NCI-H2227 treated with DMSO at 0.1 percent for 48 hours (cell line): ENCODE data around the gene ZC3HAV1L.
"Not testable (repeated sequence)": the region's sequence is repeated elsewhere in the genome, so short reads cannot be mapped to it uniquely, and the experiment has no call there.

ENCODE experiments used
- DNase-seq: peaks from one replicate; lab custom pipeline; 2025; lab: John Stamatoyannopoulos, UW

ZC3HAV1L gene, protein sequence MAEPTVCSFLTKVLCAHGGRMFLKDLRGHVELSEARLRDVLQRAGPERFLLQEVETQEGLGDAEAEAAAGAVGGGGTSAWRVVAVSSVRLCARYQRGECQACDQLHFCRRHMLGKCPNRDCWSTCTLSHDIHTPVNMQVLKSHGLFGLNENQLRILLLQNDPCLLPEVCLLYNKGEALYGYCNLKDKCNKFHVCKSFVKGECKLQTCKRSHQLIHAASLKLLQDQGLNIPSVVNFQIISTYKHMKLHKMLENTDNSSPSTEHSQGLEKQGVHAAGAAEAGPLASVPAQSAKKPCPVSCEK

DNA sequence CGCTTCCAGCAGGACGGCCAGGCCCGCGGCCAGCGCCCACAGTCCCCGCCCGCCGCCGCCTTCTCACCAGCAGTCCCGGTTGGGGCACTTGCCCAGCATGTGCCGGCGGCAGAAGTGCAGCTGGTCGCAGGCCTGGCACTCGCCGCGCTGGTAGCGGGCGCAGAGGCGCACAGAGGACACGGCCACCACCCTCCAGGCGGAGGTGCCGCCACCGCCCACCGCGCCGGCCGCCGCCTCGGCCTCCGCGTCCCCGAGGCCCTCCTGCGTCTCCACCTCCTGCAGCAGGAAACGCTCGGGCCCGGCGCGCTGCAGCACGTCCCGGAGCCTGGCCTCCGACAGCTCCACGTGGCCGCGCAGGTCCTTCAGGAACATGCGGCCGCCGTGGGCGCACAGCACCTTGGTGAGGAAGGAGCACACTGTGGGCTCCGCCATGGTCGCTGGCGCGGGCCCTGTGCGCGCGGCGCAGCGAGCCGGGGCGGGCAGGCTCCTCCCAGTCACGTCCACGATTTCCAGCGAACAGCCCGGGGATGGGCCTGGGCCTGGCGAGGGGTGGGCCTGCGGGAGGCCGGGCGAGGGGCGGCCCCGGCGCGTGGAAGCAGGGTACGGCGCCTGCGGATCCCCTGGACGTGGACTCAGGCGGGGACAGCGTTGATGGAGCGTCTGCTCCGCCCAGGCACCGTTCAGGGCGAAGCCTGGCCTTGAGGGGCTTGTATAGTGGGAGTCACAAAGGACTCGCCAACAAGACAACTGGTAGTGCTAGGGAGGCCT is at the start of gene ZC3HAV1L:
ZC3HAV1L (minus strand) TSS at position 457 of the 768 bp plus-strand sequence; CDS start at position 432, 25 bp downstream.
- DNase-seq: peak; percentile 89

DNA sequence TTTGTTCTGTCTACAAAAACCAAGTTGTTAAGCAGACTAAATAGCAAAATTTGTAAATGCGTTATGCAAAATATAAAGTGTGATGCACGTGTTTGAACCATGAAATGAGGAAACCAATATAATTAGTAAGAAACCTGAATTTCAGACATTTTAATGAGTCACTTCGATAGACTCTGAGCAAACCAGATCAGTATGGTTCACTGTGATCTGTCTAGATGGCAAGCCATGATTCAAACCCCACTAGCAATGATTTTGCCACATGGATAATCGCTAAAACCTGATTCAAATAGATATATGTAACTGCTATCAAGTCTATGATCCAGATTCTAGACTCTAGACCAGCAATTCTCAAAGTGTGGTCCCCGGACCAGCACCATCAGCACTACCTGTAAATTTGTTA is 48.9 kb upstream of the ZC3HAV1L start:
- no peak for DNase-seq

DNA sequence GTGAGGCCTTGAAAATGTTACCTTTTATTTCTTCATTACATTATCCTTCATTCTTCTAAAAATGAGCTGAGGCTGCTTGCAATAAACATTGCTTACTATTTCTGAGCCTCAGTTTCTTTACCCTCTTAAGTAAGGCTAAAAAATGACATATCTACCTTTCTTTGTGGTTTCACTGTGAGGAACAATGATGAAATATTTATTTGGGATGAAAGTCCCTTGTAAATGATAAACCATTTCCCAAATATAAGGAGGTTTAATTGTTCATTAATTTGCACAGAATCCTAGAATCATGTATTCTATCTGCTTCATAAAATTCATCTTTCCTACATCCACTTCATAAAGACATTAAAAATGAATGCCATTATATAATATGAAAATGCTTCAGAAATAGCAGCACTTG is 45.7 kb upstream of the ZC3HAV1L start:
- no peak for DNase-seq

DNA sequence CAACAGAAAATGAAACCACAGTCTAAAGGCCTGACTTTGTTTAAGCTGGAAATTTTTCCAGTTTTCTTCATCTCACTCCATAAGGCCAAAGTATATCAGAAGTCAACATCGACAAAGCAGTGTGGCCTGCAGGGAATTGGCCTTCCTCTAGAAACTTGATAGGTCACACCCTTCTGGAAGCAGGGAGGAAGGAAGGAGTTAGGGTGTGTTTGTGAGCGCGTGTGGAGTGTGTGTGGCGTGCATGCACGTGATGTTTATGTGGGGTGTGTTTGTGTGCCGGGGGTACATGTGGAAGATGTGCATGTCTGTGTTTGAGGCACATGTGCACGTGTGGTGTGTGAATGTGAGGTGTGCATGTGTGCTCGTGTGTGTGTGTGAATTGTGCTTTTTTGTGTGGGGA is 45.1 kb upstream of the ZC3HAV1L start:
- DNase-seq: no peak

DNA sequence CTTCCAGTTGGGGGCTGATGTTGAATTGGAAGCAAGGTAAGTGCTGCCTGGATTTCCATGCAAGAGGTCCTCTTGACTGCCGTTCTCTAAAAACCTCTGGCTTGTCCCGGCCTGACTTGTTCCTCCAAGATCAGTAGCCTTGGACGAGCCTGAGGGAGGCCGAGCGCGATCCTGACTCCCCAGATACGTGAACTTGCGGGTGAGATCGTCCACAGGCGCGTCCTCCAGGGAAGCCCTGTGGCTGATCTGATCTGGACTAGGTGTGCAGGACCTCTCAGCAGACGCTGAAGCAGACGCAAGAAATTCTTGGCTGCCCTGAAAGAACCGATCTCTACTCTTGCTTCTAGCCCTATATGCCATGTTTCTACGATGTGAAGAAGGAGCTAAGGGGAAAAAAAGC is 44.0 kb upstream of the ZC3HAV1L start:
- no peak for DNase-seq

DNA sequence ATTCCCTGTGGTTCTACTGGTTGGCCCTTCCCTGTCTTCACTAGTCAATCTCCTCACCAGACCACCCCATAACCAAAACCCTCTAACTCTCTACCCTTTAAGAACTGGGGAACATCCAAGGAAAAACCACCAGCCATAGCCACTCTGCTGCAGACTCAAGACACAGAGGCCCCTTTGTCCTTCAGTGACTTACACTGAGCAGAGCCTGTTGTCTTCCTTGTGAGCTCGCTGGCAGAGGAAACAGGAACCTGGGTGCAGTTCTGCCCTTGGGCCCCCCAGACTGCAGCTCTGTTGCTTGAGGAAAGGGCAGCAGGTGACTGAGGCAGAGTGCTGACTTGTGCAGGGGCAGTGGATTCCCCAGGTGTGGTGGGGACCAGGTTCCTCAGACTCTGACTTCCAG is 43.1 kb upstream of the ZC3HAV1L start:
- no peak for DNase-seq

DNA sequence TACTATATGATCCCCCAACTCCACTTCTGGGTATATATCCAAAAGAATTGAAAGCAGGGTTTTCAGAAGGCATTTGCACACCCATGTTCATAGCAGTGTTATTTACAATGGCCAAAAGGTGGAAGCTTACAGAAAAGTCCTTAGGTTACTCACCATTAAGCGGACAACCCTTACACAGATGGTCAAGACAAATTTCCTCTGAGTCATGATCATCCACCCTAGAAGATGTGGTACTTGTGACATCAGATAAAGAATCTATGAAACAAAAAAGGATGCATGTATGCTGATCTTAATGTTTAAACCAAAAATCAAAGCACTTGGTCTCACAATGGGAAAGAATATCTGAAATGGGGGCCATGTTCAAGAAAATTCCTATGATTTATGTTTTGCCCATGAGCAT is 42.6 kb upstream of the ZC3HAV1L start:
- no peak for DNase-seq

DNA sequence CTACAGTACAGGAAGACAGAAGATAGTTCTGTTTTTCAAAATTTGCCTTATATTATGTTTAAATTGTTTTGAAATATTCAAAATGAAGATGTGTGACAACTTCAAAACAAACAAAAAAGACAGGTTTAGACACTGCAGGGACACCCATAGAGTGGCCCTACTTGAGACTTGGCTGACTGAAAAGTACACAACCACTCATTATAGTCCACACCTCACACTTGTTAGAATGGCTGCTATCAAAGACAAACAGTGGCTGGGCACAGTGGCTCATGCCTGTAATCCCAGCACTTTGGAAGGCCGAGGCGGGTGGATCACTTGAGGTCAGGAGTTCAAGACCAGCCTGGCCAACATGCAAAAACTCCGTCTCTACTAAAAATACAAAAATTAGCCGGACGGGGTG is 41.9 kb upstream of the ZC3HAV1L start:
- not testable (repeated sequence) for DNase-seq

DNA sequence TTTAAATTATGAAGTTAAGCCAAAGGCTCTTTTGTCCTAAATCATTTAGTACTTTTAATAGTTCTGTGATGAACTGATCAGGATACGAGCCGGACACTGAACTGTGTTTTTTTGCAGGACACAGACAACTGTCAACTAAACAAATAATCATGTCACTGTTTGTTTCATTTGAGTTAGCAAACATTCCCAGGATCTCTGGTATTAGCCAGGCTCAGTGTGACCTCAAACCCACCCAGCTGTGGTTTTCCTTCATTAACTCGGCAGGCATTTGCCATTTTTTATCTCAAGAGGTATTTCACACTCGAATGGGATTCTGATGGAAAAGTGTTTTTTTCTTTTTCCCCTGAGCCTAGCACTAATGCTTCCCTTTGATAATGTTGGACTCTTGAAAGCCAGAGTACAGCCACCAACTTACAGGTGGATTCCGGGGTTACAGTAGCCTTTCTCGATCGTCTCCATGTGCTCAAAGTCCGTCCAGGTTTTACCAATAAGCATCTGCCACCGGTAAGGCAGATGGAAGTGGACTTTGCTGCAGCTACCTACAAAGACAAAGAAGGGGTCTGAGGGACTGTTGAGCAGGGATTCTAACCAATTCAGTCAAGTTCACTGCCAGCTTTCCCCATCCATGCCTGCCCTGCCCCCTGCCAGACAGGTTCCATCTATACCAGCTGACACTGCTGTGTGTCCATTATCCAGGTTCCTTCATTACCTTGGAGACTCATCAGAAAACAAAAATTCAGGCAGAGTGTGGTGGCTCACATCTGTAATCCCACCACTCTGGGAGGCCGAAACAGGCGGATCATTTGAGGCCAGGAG is 40.2 kb upstream of the ZC3HAV1L start:
- no peak for DNase-seq

DNA sequence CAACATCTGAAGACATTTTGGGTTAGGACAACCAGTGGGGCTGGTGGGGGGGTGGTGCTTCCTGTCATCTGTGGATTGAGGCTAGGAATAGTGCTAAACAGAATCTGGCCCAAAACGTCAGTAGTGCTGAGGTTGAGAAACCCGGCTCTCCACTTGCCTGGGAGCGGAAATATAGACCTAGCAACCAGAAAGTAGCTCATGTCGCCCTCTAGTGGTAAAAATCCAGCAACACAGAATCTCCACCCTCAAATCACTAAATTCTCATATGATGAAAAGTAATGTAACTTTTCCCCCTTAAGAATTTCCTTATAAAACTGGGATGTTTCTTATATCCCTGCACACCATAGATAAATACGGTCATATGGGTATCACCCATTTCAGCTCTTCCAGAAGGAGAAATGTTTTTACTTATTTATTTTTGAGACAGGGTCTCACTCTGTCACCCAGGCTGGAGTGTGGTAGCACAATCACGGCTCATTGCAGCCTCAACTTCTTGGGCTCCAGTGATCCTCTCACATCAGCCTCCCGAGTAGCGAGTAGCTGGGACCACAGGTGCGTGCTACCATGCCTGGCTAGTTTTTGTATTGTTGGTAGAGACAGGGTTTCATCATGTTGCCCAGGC is 39.3 kb upstream of the ZC3HAV1L start:
- DNase-seq: peak; percentile 81

DNA sequence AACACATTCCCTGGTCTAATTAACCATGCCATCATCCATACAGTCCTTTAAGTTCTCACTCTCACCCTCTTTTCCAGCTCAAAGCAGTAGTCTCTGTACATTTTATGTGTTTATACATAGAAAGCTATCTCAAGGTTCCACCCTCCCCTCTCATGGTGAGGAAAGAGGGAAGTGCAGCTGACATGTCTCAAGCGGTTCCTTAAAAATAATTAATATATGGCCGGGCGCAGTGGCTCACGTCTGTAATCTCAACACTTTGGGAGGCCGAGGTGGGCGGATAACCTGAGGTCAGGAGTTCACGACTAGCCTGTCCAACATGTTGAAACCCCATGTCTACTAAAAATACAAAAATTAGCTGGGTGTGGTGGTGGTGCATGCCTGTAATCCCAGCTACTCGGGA is 37.0 kb upstream of the ZC3HAV1L start:
- DNase-seq: no peak

DNA sequence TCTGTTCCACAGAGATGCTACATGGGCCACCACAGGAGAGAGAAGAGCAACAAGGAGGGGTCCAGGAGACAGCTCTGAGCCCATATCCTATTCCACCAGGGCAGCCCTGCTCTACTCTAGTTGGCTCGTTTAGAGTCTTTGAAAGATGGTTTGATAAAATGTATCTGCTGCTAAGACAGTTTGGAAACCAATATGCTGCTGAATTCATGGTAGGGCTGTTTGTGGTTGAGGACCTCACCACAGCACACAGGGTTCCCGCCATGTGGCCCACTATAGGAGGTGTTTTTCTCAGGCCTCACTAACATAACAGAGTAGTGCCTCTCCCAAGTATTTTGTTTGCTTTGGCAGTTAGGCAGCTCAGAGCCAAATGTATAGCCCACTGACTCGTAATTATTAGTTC is 35.8 kb upstream of the ZC3HAV1L start:
- DNase-seq: no peak

DNA sequence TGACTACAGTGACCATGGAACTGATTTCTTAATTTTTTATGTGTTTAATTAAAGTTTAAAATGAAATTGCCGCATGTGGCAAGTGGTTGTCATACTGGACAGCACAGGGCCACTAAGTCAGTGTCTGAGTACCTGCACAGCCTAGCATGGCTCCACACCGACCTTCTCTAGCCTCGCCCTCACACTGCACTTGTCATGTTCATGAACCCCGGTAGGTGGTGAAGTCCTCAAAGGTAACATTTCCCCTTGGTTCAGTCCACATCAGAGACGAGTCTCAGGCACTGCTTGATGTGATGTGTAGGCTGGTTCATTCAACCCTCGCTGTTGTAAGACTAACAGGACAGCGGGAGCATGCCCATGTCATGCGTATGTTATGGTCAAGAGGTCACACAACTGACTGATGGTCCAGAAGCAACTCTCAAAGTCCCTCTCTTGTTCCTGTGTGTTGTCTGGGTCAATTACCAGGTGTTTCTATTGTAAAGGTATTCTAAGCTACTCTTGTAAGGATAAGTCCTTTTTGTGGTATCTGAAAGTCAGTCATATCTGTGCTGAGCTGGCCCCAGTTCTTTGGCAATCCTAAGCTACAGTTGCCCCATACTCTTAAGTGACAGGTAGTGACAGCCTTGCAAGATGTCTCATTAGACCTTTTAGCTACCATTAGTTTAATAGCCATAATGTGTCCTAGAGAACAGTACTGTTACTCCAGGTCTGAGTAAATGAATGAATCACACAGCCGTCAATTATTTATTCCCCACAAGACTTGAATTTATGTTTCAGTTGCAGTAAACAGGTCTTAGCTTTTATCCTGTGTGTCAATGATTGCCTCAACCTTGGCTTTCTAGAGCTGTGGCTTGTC is 32.9 kb upstream of the ZC3HAV1L start:
- no peak for DNase-seq

DNA sequence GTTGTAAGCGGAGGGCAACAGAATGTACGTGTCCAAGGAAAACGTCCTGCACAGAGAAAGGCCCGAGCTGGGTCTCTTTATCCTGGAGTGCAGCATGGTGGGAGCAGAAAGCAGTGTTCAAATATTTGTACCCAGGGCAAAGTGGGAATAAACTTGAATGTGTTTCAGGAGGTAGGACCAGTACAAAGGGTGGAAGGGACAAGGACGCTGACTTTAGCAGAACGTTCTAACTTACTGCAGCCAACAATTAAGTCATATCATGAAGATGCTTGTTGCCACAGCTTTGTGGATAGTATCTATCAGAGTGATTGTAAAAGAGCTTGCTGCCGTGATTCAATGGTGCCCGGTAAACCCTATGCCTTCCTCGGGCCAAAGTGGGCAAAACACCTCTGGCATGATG is 30.5 kb upstream of the ZC3HAV1L start:
- no peak for DNase-seq

DNA sequence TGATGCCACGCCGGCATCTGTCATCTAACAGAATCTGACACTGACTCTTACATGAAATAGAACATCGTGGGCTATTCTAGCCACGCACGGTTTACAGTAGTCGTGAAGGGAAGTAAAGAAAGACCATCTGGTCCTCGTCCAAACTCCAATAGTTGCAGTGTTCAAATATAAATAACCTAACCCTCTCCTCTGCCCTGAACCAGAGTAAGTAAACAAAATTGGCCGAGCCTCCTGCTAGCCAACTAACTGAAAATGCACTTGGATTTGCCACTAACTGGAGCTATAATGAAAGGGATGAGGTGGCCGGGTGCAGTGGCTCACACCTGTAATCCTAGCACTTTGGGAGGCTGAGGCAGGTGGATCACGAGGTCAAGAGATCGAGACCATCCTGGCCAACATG is 29.5 kb upstream of the ZC3HAV1L start:
- DNase-seq: no peak

DNA sequence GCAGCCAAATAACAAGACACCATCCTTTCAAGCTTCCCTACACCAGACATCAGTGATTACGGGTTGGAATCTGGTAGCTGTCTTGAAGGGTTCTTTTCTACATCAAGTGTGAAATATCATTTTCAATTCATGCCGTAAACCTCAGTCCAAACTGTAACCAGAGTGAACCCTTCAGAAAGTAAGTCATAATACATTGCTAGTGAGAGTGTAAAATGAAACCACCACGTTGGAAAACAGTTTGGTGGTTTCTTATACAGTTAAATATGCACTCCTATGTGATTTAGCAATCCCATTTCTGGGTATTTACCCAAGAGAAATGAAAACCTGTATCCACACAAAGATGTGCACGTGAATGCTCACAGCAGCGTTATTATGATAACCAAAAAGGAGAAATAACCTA is 25.6 kb upstream of the ZC3HAV1L start:
- DNase-seq: no peak

DNA sequence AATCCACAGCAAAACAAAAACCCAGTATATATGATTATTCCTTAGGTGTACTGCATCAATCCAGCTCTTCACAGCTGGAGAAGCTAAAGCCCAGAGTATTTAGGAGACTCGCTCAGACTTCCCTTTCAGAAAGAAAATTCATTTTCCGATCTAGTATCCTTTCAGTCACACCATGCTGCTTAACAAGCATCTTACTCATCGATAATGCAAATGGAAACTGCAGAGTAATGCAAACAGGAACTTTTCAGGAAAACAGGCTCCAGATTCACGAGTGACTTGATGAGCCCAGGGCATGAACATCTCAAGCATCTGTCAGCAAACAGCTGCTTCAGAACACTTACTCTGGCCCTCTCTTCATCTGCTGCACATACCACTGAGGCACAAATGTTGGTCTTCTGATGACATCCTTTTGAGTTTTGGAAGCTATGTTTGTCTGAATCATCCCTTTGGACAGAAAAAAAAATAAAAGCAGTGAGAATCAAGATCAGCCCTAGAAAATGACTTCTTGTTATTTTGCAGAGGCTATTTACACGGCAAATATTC is 24.9 kb upstream of the ZC3HAV1L start:
- DNase-seq: no peak

DNA sequence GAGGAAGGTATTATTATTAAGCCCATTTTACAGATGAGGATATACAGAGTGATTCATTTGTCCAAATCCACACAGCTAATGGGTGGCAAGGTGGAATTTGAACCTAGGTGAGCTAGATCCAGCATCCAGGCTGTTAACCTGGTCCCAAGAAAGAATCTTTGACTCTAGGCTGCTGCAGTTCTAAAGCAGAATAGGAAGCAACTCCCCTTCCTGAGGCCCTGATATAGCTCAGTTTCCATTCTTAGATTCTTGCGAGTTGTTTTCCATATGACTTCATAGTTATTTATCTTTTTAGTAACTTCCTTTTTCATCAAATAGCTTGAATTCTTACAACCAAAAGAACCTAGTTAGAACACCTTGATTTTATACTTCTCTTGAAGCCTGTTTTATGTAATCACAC is 24.1 kb upstream of the ZC3HAV1L start:
- DNase-seq: no peak

DNA sequence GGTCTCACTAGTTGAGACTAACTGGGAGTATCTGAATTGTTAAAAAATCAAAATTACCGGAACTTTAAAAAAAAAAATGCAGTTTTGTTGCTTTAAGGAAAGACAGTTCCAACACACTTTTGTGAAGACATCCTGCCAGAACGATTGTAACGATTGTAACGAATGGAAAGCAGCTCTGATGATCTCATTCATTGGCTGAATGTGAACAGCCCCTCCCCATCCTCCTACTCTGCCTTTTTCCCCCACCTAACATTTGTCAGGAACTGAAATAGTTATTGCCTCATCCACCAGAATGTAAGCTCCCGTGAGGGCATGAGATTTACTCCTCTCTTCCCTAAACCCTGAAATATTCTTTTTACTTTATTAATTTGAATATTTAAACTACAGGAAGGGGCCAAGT is 23.1 kb upstream of the ZC3HAV1L start:
- DNase-seq: no peak

DNA sequence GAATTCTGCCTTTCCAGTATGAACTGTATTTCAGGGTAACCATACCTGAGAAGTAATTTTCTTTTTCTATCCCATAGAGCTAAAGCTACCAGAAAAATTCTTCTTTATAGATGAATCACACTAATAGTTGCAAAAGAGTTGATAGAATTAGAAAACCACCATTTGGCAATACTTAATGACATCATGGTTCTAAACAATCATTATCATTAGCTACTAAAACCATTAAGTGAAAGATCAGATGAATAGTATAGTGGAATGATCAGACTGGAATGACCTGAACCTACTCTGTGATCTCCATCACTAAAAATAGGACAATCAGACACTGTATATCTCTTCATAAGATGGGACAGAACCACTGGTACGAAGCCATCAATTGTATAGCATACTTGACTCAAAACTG is 19.8 kb upstream of the ZC3HAV1L start:
- DNase-seq: no peak

DNA sequence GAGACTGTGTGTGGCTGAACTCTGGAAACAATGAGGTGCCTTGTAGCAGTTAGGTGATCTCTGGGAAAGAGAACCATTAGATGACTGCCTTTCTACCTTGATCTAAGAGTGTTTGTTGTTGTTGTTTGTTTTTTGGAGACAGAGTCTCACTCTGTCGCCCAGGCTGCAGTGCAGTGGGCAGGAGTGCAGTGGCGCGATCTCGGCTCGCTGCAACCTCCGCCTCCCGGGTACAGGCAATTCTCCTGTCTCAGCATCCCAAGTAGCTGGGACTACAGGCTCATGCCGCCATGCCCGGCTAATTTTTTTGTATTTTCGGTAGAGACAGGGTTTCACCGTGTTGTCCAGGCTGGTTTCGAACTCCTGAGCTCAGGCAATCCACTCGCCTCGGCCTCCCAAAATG is 18.8 kb upstream of the ZC3HAV1L start:
- DNase-seq: not testable (repeated sequence)
